Panc1 (cell line): Measurements from ENCODE around the gene CIAO2B. TPM values are rescaled to one million over a fixed set of nuclear protein-coding genes. Genes with fewer than 3 reads are reported as not detected.

Experiments
- ATAC-seq: fragments of 200-7000 bp; cut with Tn5 transposase; 2 replicates; pipeline ENCODE4 v1.9.1; 2020; ENCODE audit warnings: mild to moderate bottlenecking, moderate library complexity
- BruUV-seq: library from RNA; stranded (reverse); fragments of 400-500 nt; replicated peaks from 2 replicates; lab custom pipeline; 2021; lab: Mats Ljungman, UMichigan
- CTCF ChIA-PET: fragments of 300-600 bp; sonication (Branson Sonifier 250); formaldehyde crosslinking; loops from one replicate; lab custom pipeline; 2022; ENCODE audit warnings: antibody characterized with exemption; lab: Charles Lee
- POLR2A ChIA-PET: fragments of 300-600 bp; sonication (Branson Sonifier 250); formaldehyde crosslinking; loops from one replicate; lab custom pipeline; 2022; ENCODE audit warnings: antibody characterized with exemption; lab: Charles Lee
- DNase-seq: peaks from one replicate; pipeline ENCODE4 v3.0.0-alpha.2; 2010; ENCODE audit warnings: low read depth, low spot score
- H3K27ac ChIP-seq: 2 replicates; pipeline ENCODE4 v1.5.1; 2011; ENCODE audit warnings: mild to moderate bottlenecking, low read length, inconsistent platforms
- H3K27me3 ChIP-seq: fragments of 200-500 bp; sonication (Bioruptor generic); 2 replicates; pipeline ENCODE4 v1.6.0; 2014; ENCODE audit warnings: low read length, inconsistent platforms; ENCODE audit not compliant: control insufficient read depth, insufficient read depth
- H3K36me3 ChIP-seq: fragments of 200-500 bp; sonication (Bioruptor generic); 2 replicates; pipeline ENCODE4 v1.5.1; 2014; ENCODE audit warnings: inconsistent platforms, mild to moderate bottlenecking, low read length, moderate library complexity; ENCODE audit not compliant: control insufficient read depth, insufficient read depth
- H3K4me1 ChIP-seq: 2 replicates; pipeline ENCODE4 v1.5.1; 2011; ENCODE audit warnings: inconsistent platforms, mild to moderate bottlenecking, low read length, moderate library complexity; ENCODE audit not compliant: control insufficient read depth, insufficient read depth
- H3K4me3 ChIP-seq, 2 experiments: 2 replicates each; pipeline ENCODE4 v1.5.1; 2011 to 2012; ENCODE audit warnings: low read depth in 2 of 2, low read length in 2 of 2, mild to moderate bottlenecking in 2 of 2, inconsistent platforms in 1 of 2, moderate library complexity in 1 of 2
- H3K9me3 ChIP-seq: fragments of 200-500 bp; sonication (Bioruptor generic); 2 replicates; pipeline ENCODE4 v1.5.1; 2014; ENCODE audit warnings: low read depth, mild to moderate bottlenecking, inconsistent platforms, low read length, moderate library complexity; ENCODE audit not compliant: control insufficient read depth, insufficient read depth
- CTCF ChIP-seq: fragments of 450-650 bp; IDR thresholded peaks from 2 replicates; pipeline ENCODE4 v1.5.1; 2017; ENCODE audit warnings: mild to moderate bottlenecking
- POLR2AphosphoS5 ChIP-seq: IDR thresholded peaks from 2 replicates; pipeline ENCODE4 v1.6.1; 2012; ENCODE audit warnings: mild to moderate bottlenecking, low read depth, low read length, moderate library complexity
- SIN3A ChIP-seq: IDR thresholded peaks from 2 replicates; pipeline ENCODE4 v1.6.1; 2012; ENCODE audit warnings: low read depth, mild to moderate bottlenecking, low read length, moderate library complexity, borderline replicate concordance; ENCODE audit not compliant: insufficient read depth
- TCF7L2 ChIP-seq: IDR thresholded peaks from 2 replicates; pipeline ENCODE4 v1.6.1; 2011; ENCODE audit warnings: mild to moderate bottlenecking, low read depth, low read length, inconsistent platforms
- in situ Hi-C: cut with HindIII; loops from 2 replicates; pipeline ENCODE4 v1.10.0; 2016; ENCODE audit warnings: low sequenced_read_pairs, low pct_unique_long_range_greater_than_20kb
- intact Hi-C: fragments of 100-400 bp; cut with micrococcal nuclease; formaldehyde crosslinking; loops from one replicate; pipeline ENCODE4 v1.10.0; 2022; ENCODE audit not compliant: unreplicated experiment
- total RNA-seq: library from RNA; stranded (reverse); gene quantifications from one replicate; pipeline ENCODE4 v1.2.1, GENCODE V29; 2021; ENCODE audit not compliant: unreplicated experiment
- TF ChIP-seq, protein P1 (sequence below), 2 experiments: IDR thresholded peaks; 2 replicates each; pipeline ENCODE4 v1.6.1; 2011 to 2012; ENCODE audit warnings: low read depth in 2 of 2, control low read depth in 1 of 2, low read length in 1 of 2, mild to moderate bottlenecking in 1 of 2, moderate library complexity in 1 of 2; ENCODE audit not compliant: insufficient read depth in 1 of 2

CIAO2B gene
- total RNA-seq, 1 experiment from 2014 or later: 96.6 TPM

GRCh38 chr16:66913081-66913480, 21.1 kb downstream of the CIAO2B start:
- CTCF ChIA-PET: interaction anchor here (0.7 kb wide), 1 partner anchor 8 kb away, joined by 4 read pairs; no protein-coding TSS in a partner anchor
- POLR2A ChIA-PET: no interaction called here
- in situ Hi-C loops: no loop called here
- DNase-seq: no peak
- no peak for ATAC-seq
- H3K4me1 ChIP-seq: no peaks in the 10 kb centered on the region
- TF ChIP-seq CTCF (no peak), SIN3A (no peak), POLR2AphosphoS5 (no peak), TCF7L2 (no peak)
- TF ChIP-seq, protein P1, sequence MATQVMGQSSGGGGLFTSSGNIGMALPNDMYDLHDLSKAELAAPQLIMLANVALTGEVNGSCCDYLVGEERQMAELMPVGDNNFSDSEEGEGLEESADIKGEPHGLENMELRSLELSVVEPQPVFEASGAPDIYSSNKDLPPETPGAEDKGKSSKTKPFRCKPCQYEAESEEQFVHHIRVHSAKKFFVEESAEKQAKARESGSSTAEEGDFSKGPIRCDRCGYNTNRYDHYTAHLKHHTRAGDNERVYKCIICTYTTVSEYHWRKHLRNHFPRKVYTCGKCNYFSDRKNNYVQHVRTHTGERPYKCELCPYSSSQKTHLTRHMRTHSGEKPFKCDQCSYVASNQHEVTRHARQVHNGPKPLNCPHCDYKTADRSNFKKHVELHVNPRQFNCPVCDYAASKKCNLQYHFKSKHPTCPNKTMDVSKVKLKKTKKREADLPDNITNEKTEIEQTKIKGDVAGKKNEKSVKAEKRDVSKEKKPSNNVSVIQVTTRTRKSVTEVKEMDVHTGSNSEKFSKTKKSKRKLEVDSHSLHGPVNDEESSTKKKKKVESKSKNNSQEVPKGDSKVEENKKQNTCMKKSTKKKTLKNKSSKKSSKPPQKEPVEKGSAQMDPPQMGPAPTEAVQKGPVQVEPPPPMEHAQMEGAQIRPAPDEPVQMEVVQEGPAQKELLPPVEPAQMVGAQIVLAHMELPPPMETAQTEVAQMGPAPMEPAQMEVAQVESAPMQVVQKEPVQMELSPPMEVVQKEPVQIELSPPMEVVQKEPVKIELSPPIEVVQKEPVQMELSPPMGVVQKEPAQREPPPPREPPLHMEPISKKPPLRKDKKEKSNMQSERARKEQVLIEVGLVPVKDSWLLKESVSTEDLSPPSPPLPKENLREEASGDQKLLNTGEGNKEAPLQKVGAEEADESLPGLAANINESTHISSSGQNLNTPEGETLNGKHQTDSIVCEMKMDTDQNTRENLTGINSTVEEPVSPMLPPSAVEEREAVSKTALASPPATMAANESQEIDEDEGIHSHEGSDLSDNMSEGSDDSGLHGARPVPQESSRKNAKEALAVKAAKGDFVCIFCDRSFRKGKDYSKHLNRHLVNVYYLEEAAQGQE (IDR thresholded peaks at IDR 0.05; ENCODE audit: insufficient read depth in 1 of 2, low read depth in 2 of 2, low read length in 1 of 2): peak; percentile 42 to 56; a peak in 1 of 4 replicates
- no peak overlapping the region for H3K4me3 ChIP-seq
- no peaks in the 10 kb centered on the region for H3K27me3 ChIP-seq
- intact Hi-C loops: no loop called here
- H3K27ac ChIP-seq: no peak overlapping the region
- no TSS peak for BruUV-seq
- no peaks in the 10 kb centered on the region for H3K9me3 ChIP-seq
- H3K36me3 ChIP-seq: no peaks in the 10 kb centered on the region

DNA sequence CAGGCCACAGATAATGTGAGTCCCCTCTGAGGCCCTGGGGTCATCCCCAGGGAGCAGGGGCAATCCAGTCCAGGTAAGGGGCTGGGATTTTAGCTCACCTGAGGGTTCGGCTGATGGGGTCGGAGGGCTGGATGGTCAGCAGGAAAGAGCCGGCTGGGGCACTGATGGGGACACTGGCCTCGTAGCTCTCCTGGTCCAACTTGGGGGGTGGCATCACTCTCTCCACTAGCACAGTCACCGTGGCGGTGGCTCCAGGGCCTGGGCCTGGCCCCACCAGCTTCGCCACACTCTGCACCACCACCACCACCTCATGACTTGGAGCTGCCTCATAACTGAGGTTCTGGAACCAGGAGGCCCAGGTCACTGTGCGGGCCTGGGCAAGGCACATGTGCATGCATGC, 22.4 kb downstream of the CIAO2B start:
- in situ Hi-C loops (no loop called here), intact Hi-C loops (no loop called here)
- Histone ChIP-seq H3K4me3 (no peak overlapping the region), H3K9me3 (no peaks in the 10 kb centered on the region), H3K4me1 (no peaks in the 10 kb centered on the region), H3K27ac (no peak overlapping the region), H3K27me3 (no peaks in the 10 kb centered on the region), H3K36me3 (no peaks in the 10 kb centered on the region)
- TF ChIP-seq, protein P1 (IDR thresholded peaks at IDR 0.05; ENCODE audit: insufficient read depth in 1 of 2, low read depth in 2 of 2, low read length in 1 of 2): no peak
- TF ChIP-seq TCF7L2: no peak
- POLR2A ChIA-PET: no interaction called here
- DNase-seq (no peak), ATAC-seq (no peak)
- CTCF ChIA-PET: no interaction called here
- BruUV-seq: no TSS peak
